ENCODE data around the gene IL15. TPM values are rescaled to one million over a fixed set of nuclear protein-coding genes. Genes with fewer than 3 reads are reported as not detected.

IL15 gene
- total and polyA plus RNA-seq, 2 experiments from 2014 or later: not detected

DNA sequence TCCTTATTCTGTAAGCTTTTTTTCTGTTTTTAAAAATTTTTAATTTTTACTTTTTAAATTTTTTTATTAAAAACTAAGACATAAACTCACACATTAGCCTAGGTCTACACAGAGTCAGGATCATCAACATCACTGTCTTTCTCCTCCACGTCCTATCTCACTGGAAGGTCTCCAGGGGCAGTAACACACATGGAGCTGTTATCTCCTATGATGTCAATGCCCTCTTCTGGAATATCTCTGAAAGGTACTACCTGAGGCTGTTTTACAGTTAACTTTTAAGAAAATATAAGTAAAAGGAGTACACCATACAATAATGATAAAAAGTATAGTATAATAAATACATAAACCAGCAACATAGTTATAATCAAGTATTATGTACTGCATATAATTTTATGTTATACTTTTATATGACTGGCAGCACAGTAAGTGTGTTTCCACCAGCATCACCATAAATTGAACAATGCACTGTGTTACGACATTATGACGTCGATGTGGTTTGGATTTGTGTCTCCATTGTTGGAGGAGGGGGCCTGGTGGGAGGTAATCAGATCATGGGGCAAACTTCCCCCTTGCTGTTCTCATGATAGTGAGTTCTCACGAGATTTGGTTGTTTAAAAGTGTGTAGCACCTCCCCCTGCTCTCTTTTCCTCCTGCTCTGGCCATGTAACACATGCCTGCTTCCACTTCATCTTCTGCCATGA, 21.3 kb downstream of the IL15 start:
- TF ChIP-seq, protein P1, sequence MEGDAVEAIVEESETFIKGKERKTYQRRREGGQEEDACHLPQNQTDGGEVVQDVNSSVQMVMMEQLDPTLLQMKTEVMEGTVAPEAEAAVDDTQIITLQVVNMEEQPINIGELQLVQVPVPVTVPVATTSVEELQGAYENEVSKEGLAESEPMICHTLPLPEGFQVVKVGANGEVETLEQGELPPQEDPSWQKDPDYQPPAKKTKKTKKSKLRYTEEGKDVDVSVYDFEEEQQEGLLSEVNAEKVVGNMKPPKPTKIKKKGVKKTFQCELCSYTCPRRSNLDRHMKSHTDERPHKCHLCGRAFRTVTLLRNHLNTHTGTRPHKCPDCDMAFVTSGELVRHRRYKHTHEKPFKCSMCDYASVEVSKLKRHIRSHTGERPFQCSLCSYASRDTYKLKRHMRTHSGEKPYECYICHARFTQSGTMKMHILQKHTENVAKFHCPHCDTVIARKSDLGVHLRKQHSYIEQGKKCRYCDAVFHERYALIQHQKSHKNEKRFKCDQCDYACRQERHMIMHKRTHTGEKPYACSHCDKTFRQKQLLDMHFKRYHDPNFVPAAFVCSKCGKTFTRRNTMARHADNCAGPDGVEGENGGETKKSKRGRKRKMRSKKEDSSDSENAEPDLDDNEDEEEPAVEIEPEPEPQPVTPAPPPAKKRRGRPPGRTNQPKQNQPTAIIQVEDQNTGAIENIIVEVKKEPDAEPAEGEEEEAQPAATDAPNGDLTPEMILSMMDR (IDR thresholded peaks at IDR 0.05; ENCODE audit: low read depth, low read length): no peak
- Histone ChIP-seq H3K27ac (no peak overlapping the region), H3K9me3 (ENCODE audit: low read depth) (no peaks in the 10 kb centered on the region), H3K4me3 (no peak overlapping the region), H3K27me3 (no peaks in the 10 kb centered on the region), H3K36me3 (no peaks in the 10 kb centered on the region), H3K4me1 (ENCODE audit: low read depth) (no peaks in the 10 kb centered on the region)
- peak in 1 of 2 donors; percentile 38 for DNase-seq (ENCODE audit: low read depth in 1 of 2, low spot score in 1 of 2)

- TF ChIP-seq, protein P1 (IDR thresholded peaks at IDR 0.05; ENCODE audit: low read depth, low read length): no peak
- H3K4me1 ChIP-seq (ENCODE audit: low read depth): no peaks in the 10 kb centered on the region
- no peaks in the 10 kb centered on the region for H3K36me3 ChIP-seq
- no peaks in the 10 kb centered on the region for H3K9me3 ChIP-seq (ENCODE audit: low read depth)
- H3K27me3 ChIP-seq: no peaks in the 10 kb centered on the region
- DNase-seq (ENCODE audit: low read depth in 1 of 2, low spot score in 1 of 2): no peak
- no peak overlapping the region for H3K4me3 ChIP-seq
- H3K27ac ChIP-seq: no peak overlapping the region
These were observed 21.9 kb downstream of the IL15 start for GRCh38 chr4:141658309-141658708.

DNA sequence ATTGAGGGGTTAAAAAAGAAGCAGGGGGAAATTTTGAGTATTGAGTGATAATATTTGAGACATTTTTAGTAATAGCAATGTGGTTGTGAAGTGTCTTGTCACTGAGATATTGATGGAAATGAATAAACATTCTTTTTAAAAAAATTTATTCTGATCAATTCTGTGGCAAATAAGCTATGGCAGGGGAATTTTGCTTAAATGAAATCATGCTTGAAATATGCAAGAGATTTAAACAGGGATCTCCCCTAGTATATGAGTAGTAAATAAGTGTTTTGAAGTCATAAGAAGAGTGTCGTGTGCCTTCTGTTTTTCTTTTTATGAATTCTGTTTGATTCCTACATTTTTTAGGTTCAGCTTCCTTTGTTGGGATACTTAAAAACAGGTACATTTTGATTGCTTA, 23.2 kb downstream of the IL15 start:
- Histone ChIP-seq H3K27me3 (no peaks in the 10 kb centered on the region), H3K4me1 (ENCODE audit: low read depth) (no peaks in the 10 kb centered on the region), H3K4me3 (no peak overlapping the region), H3K9me3 (ENCODE audit: low read depth) (no peaks in the 10 kb centered on the region), H3K36me3 (no peaks in the 10 kb centered on the region), H3K27ac (no peak overlapping the region)
- DNase-seq (ENCODE audit: low read depth in 1 of 2, low spot score in 1 of 2): no peak
- TF ChIP-seq, protein P1 (IDR thresholded peaks at IDR 0.05; ENCODE audit: low read depth, low read length): no peak

DNA sequence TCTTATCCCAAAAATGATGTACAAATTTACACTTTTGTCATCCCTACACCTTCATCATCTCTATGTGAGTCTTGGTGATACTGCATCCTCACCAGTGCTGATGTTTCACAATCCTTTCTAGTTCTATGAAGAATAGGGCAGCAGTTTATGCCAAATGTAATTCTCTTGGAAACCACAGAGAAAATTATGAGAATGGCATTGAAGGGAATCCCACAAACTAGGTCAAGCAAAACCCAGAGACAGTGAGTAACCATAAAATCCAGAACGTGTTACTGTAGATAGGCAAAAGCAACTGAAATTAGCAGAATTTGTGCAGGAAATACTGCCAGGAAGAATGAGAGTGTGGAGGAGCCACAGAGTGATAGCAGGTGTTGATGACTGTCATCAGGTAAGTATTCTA, 24.5 kb downstream of the IL15 start:
- H3K9me3 ChIP-seq (ENCODE audit: low read depth): no peaks in the 10 kb centered on the region
- H3K27me3 ChIP-seq: no peaks in the 10 kb centered on the region
- H3K4me1 ChIP-seq (ENCODE audit: low read depth): no peaks in the 10 kb centered on the region
- DNase-seq (ENCODE audit: low read depth in 1 of 2, low spot score in 1 of 2): no peak
- no peaks in the 10 kb centered on the region for H3K36me3 ChIP-seq
- H3K27ac ChIP-seq: no peak overlapping the region
- H3K4me3 ChIP-seq: no peak overlapping the region
- TF ChIP-seq, protein P1 (IDR thresholded peaks at IDR 0.05; ENCODE audit: low read depth, low read length): no peak

GRCh38 chr4:141668200-141668910, 32.0 kb downstream of the IL15 start:
- TF ChIP-seq, protein P1 (IDR thresholded peaks at IDR 0.05; ENCODE audit: low read depth, low read length): no peak
- no peak for DNase-seq (ENCODE audit: low read depth in 1 of 2, low spot score in 1 of 2)
- no peaks in the 10 kb centered on the region for H3K9me3 ChIP-seq (ENCODE audit: low read depth)

More at GRCh38 chr4:141668200-141668910, 32.0 kb downstream of the IL15 start:
- Histone ChIP-seq H3K4me1 (ENCODE audit: low read depth) (no peaks in the 10 kb centered on the region), H3K36me3 (no peaks in the 10 kb centered on the region), H3K27ac (no peak overlapping the region), H3K4me3 (no peak overlapping the region), H3K27me3 (no peaks in the 10 kb centered on the region)

Data from cardiac muscle cell (in vitro differentiated cells and primary cell).